Left ventricle myocardium superior (tissue), 1 donor: Measurements from ENCODE around the gene UQCR11. TPM values are rescaled to one million over a fixed set of nuclear protein-coding genes. Genes with fewer than 3 reads are reported as not detected.
A peak's percentile ranks its signal among the peaks of the same experiment; 100 is the strongest.
"Not testable (repeated sequence)": the region's sequence is repeated elsewhere in the genome, so short reads cannot be mapped to it uniquely, and the experiment has no call there.

Source experiments
- ATAC-seq: fragments of 200-7000 bp; cut with Tn5 transposase; one replicate; pipeline ENCODE4 v1.9.1; 2020; ENCODE audit warnings: mild to moderate bottlenecking, moderate library complexity
- DNase-seq: peaks from one replicate; pipeline ENCODE4 v3.0.0-alpha.2; 2020
- intact Hi-C: fragments of 100-400 bp; cut with micrococcal nuclease; formaldehyde crosslinking; loops from one replicate; pipeline ENCODE4 v1.11.0; 2022
- total RNA-seq: library from RNA; stranded (reverse); fragmentation: NEBNext Ultra II Directional; extraction: Animal tissue kit (Norgen Biotek cat#: 25700); gene quantifications from one replicate; pipeline ENCODE4 v1.2.1, GENCODE V29; 2021
- donor health status: DM: no; HTN: yes; CAD: no; lungs with severe emphysema.

The UQCR11 gene
- total RNA-seq, 1 donor from 2014 or later, result 1,120 TPM

DNA sequence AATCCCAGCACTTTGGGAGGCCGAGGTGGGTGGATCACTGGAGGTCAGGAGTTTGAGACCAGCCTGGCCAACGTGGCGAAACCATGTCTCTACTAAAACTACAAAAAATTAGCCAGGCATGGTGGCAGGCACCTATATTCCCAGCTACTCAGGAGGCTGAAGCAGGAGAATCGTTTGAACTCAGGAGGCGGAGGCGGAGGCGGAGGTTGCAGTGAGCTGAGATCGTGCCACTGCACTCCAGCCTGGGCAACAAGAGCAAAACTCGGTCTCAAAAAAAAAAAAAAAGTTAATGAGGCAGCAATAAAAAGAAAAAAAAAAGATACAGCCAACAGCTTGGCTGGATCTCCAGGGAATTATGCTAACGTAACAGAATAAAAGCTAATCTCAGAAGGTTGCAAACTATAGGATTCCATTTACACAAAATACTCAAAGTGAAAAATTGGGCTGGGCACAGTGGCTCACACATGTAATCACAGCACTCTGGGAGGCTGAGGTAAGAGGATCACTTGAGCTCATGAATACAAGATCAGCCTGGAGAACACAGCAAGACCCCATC lies 35.7 kb upstream of the UQCR11 start:
- peak; percentile 2 for DNase-seq
- ATAC-seq, intact Hi-C loops: not testable (repeated sequence)

DNA sequence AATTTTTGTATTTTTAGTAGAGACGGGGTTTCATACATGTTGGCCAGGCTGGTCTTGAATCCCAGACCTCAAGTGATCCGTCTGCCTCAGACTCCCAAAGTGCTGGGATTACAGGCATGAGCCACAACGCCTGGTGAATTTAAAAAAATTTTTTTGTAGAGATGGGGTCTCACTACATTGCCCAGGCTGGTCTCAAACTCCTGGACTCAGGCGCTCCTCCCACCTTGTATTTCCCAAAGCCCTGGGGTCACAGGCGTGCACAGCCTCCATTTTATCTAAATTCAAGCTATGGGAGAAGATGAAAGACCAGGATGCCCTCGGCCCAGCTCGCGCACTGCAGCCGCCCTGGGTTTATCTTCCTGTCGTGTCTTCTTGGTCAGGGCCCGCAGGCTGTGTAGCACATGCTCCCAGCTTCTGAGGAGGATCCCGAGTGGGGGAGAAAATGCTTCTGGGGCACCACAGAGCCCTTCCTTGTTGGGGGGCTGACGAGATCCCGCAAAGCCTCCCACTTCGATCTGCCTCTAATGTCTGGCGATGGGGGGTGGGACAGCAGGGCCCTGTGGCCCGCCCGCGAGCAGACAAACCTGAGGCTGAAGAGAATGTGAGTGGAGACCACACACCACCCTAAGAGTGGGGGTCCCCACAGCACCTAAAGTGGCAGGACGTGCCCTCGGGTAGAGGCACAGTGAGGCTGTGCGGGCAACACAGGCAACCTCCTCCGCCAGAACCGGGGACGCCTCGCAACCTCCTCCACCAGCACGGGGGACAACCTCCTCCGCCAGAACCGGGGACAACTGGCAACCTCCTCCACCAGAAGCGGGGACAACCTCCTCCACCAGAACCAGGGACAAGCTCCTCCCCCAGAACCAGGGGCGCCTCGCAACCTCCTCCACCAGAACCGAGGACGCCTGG lies 31.3 kb upstream of the UQCR11 start:
- no peak for ATAC-seq
- no peak for DNase-seq
- intact Hi-C loops, result no loop called here

DNA sequence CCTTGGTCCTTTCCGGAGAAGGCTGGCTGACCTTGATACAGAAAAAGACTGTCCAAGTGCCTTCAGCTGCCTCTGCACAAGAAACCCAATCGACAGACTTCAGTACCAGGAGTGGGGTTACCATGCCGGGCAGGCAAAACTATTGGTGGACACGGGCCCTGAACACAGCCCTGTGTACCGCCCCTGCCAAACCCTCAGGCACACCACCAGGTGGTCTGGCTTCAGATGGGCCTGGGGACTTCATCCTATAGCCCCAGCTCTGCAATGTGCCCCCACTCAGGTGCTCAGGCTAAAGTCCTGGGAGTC lies 29.6 kb upstream of the UQCR11 start:
- ATAC-seq, result no peak
- intact Hi-C loops, result no loop called here
- no peak for DNase-seq

DNA sequence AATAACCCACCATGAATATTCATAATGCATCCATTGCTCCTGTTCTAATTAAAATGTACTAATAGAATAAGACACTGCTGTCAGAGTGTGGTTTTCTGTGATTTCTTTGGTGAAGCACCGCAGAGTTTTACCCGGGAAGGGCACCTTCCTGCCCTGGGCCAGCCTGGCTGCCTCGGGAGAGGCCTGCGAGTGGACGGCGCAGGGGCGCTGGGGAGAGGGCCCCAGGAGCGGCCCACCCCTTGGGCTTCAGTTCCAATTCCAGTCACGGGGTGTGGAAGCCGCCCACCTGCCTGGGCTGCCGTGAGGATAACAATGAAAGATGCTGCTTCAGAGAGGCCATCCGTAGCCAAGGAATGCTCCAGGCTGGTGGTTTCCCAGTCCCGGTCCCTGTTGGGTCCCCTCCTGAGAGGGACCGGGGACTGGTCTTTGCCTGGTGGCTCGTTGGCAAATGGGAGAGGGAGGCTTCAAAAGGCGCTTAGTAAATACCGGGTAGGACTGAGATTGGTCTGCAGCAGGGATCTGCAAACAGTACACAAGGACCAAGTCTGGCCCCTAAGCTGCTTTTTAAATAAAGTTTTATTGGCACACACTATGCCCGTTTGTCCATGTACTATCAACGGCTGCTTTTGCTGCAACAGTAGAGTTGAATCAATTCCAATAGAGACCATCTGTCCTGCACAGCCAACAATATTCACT lies 29.1 kb upstream of the UQCR11 start:
- intact Hi-C loops, result no loop called here
- DNase-seq (no peak), ATAC-seq (no peak)

DNA sequence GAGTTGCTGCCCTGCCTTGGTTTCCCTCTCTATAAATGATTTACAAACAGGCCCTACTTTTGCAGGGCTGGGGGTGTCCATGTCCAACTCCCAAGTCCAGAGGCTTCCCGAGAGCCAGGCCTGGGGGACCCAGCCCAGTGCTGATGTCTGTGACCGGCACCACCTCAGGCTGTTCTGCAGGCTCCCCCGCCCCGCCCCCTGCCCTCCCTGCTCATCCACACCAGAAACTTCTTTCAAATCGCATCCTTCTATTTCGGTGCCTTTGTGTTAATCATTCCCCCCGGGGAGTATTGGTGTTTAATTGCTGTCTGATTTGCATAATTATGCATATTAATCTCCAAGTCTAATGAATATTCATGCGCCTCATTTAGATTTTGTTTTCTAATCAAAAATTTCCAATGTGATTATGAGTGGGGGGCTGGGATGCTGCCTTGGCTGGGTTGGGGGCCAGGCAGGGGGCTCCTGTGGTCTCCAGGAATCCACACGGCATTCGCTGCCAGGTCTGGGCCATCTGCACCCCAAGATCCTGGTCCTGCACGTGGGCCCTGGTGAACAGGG lies 28.1 kb upstream of the UQCR11 start:
- ATAC-seq (no peak), DNase-seq (no peak)
- intact Hi-C loops, result no loop called here

DNA sequence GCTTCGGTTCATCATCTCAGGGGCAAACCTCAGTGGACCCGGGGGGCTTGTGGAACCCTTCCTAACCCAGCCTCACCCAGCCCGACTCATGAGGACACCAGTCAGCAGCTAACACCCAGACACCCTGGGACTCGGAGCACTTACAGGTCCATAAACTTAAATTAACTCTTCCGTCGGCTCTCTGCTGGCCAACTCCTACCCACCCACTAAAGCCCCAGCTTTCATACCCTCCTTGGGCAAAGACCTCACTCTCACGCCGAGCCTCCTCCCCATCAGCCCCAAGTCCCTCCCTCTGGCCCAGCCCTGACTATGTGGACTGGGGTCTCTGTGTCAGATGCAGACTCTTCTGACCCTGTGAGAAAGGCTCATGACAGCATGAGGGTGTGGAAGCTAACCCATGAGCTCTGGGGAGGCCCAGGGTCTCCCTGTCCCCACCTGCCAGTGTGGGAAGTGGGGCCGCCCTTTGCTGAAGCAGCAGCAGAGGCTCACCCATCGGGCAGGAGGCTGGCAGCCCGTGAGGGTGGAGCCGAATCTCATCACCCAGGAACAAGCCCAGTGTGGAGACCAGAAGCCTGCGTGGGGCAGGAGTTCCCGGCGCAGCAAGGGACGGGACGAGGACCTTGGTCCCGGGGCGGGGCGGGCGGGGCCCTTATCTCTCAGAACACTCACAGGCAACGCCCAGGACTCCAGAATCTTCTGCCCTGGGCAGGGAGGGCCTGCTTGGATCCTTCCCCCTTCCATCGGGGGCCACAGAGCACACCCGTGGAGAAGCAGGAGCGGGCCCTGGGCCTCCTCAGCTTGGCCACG lies 27.4 kb upstream of the UQCR11 start:
- no peak for ATAC-seq
- intact Hi-C loops, result no loop called here
- DNase-seq, result no peak

DNA sequence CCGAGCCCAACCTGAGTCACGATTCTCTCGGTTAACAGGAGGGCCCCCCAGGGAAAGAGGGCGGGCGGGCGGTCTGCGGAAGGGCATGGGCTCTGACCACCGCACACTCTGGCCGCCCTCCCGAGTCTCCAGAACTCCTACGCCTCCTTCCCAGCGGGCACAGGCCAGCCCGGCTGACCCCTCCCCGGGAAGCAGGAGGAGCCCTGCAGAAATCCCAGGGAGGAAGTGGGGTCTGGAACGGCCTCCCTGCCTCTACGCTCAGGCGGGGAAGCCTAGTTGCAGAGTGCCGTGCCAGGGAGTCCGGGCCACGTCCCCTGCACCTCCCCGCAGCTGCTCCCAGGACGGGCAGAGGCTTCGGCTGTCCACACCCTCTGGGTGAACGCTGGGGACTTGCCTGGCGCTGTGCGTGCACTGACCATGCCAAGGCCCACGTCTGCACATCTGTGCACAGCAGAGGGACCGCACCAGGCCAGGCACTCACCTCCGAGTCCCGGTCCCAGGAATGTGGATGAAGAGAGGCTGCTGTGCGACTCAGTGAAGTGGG lies 26.4 kb upstream of the UQCR11 start:
- intact Hi-C loops, result no loop called here
- no peak for DNase-seq
- ATAC-seq, result no peak

DNA sequence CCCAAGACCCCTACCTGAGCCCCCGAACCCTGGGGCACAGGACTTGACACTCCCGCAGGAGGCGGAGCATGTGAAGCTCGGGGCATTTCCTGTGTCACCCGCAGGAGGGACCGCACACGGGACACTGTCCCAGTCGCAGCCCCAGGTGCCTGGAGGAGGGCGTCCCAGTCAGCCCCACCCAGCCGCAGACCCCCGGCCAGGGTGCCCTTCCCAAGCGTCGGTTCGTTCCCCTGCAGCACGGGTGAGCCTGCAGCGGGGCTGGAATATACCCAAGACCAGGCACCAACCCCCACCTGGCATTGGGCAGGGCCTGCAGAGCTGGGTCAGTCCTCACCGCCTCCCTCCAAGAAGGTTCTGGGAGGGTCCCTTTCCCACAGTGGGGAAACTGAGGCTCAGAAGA lies 25.5 kb upstream of the UQCR11 start:
- DNase-seq (no peak), ATAC-seq (no peak)
- intact Hi-C loops, result no loop called here

DNA sequence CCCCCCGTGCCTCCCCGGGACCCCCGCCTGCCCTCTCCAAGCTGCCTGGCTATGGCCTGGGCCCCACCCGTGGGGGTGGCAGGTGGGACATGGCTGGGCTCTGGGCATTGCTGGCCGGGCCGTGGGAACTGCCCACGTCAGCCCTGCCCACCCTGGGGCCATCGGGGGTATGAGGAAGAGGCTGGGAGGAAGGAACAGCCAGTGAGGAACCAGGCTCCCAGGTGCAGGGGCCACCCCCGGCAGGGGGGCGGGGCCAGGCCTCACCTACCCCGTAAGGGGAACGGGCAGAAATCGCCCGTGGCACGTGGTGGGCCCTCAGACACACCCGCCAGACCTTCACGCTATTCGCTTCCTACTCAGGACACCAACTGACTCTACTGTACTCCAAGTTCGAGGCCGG lies 24.8 kb upstream of the UQCR11 start:
- intact Hi-C loops, result no loop called here
- peak; percentile 24 for DNase-seq
- no peak for ATAC-seq

DNA sequence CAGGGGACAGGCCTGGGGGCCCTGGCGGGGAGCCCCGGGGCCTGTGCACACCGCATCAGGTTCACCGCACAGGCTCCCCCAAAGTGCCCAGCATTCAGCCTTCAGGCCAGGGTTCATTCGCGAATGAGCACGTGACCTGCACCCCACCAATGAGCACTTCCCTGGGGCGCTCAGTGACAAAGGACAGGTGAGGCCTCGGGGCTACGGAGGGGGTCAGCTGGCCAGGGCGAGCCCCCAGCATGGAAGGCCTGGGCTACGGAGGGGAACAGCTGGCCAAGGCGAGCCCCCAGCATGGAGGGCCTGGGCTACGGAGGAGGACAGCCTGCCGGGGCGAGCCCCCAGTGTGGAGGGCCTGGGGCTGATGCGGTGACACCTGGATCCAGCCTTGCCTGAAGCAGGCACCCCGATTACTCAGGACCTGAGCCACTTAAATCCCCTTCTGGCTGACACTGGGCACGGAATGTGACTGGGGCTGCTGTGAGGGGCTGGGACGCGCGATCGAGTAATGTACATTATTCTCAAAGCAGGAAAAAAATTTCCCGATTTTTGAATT lies 24.1 kb upstream of the UQCR11 start:
- ATAC-seq (no peak), DNase-seq (peak; percentile 17)
- intact Hi-C loops, result no loop called here

DNA sequence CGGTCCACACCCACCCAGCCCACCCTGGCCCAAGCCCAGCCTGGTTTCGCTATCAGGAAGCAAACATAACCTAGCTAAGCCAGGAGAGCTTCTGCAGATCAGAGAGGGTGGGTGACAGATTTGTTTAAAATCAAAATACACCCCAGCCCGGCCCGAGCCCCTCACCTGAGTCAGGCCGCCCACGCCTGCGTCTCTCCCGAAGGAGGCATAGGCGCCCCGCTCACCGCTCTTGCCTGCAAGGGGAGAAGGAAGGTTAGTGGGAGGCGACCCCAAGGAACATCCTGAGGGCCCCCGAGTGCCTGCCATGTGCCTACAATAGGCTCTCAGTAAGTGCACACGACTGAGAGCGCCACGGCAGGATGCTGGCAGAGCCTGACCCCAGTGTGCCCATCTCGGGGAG lies 21.9 kb upstream of the UQCR11 start:
- peak; percentile 26 for DNase-seq
- no peak for ATAC-seq
- intact Hi-C loops, result no loop called here

DNA sequence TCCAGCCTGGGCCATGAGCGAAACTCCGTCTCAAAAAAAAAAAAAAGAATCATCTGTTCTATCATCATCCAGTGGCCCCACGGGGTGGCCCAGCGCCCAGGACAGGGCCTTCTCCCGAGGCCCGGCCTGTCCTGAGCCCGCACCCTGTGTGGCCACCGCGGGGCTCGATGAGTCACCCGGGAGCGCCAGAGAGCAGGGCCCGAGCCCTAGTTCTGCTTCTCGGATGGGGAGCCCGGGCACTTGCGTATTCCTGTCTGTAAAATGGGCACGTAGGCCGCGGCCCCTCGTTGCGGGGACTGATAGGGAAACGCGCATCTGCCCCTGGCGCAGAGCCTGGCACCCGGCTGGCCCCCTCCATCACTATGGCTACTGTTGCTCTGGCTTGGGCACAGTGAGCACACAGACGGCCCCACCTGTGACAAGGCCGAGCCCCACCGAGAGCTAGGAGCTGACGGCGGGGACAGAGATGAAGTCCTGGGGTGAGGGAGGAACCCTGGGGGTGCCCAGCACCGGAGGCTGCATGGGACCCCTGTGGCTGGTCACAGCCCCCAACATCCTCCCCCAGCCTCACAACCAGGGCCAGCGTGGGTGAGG lies 21.3 kb upstream of the UQCR11 start:
- no peak for ATAC-seq
- intact Hi-C loops, result no loop called here
- DNase-seq, result no peak

DNA sequence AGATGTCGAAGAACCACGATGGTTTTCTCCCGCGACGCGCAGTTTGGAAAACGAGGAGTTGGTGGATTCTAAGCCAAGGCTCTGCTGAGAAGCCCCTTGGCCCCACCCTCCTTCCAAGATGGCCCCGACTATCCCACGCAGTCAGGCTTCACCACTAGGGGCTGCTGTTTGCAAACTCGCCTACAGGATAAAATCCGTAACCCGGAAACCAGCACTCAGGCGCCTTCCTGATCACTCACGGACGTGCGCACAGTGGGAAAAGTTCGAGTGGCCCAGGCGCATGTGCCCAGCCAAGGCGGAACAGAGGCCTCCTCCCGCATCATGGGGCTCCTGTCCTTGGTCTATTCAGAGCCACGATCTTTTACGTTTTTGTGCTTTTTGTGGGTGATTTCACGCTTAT lies 19.2 kb upstream of the UQCR11 start:
- DNase-seq, result peak; percentile 49
- intact Hi-C loops, result no loop called here
- ATAC-seq, result peak; percentile 54

DNA sequence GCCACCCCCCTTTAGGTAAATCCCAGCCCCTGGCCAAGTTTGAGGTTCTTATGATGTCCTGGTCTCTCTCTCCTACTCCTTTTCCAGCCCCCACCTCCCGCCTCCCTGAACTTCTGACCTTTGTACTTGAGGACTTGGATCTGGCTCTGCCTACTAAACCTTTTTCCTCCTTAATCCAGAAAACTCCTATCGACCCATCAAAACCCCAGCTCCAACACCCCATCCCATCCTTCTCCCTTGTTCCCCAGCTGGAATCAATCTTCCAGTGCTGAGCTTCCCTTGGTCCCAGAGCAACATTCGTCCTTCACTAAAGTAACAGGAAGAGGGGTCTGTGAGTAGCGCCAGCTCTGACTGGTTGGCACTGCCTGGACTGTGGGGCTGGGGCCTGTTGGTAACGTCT lies 17.3 kb upstream of the UQCR11 start:
- DNase-seq (peak; percentile 12), ATAC-seq (no peak)
- intact Hi-C loops, result no loop called here

DNA sequence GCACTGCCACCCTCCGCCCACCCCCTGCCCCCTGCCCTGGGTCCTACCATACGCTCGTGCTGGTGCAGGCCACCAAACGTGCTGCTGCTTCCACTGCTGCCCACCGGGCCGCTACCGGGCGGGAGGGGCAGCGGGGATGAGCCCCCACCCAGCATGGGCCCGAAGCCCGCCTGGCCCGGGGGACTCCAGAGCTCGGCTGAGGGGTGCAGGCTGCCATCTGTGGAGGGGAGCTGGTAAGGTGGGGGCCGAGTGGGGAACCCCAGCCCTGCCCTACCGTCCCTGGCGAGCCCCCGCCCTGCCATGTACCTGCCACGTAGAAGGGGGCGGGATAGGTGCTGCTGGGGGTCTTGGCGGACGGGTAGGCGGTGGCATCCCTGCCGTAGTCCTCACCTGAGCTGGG lies 16.7 kb upstream of the UQCR11 start:
- DNase-seq, result peak; percentile 19

DNA sequence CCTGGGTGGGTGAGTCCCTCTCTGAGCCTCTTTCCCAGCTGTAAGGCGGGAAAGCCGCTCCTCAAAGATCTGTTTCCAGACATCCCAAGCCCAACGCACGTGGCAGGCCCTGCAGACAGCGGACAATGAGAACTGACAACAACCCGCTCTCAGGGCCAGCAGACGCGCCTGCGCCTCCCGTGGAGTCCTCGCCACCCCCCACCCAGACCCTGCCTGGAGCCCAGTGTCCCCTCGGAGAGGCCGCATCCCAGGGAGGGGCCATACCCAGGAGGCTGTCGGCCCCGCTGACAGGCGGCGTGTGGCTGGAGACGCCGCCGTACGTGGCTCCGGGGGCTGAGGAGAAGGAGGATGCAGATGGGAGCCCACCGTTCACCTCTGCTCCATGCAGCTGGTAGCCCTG lies 16.3 kb upstream of the UQCR11 start:
- ATAC-seq (no peak), DNase-seq (peak; percentile 7)
- intact Hi-C loops, result no loop called here

More for the DNA sequence above, 16.7 kb upstream of the UQCR11 start:
- ATAC-seq, result no peak
- intact Hi-C loops, result no loop called here

DNA sequence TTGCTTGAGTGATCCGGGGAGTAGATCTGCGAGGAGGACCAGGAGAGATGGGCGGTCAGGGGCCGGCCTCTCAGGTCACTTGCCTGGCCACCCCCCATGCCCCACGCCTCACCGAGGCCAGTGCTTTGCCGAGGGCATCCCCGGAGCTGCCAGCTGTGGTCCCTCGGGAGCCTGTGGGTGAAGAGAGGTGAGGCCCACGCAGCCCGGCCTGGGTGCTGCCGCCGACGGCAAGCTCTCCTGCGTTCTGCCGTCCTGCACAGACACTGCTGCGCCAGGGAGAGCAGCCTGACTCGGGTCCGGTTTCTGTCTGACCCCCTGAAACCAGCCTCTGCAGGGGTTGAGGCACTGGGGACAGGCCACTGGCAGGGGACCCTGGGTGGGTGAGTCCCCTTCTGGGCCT lies 15.8 kb upstream of the UQCR11 start:
- DNase-seq (peak; percentile 14), ATAC-seq (no peak)
- intact Hi-C loops, result no loop called here

DNA sequence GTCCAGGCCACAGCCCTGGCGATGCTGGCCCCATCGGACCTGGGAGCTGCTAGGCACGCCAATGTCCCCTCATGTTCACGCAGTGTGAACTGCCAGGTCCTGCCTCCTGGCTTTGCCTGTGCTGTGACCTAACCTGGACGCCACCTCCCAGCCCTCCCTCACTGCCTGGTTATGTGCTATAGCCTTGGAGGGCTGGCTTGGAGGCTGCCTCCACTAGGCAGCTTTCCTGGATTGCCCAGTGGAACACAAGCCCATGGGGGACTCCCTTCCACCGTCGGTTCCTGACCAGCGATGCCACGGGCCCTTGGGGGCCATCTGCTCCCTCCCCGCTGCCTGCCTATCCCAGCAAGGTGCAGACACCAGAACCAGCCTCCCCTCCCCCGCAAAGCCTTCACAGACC lies 15.2 kb upstream of the UQCR11 start:
- peak; percentile 25 for DNase-seq
- no peak for ATAC-seq
- intact Hi-C loops, result no loop called here

DNA sequence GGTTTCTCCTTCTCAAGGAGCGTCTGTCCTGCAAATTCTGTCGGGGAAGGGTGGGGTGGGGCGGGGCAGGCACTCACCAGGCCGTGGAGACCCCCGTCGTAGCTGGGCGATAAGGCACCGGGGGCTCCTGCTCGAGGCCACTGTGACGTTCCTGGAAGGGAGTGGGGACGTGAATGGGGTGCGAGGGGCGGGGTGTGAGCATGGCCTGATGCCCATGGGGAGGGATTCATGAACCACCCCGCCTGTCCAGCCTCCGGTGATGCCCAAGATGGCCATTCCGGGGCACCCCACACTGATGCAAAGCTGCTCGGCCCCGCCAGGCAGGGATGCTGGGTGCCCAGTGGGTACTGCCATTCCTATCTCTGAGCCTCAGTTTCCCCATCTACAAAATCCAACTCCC lies 14.4 kb upstream of the UQCR11 start:
- intact Hi-C loops, result no loop called here
- ATAC-seq, result no peak
- DNase-seq, result peak; percentile 18
